ENCODE data around the gene IRAK1.

DNA sequence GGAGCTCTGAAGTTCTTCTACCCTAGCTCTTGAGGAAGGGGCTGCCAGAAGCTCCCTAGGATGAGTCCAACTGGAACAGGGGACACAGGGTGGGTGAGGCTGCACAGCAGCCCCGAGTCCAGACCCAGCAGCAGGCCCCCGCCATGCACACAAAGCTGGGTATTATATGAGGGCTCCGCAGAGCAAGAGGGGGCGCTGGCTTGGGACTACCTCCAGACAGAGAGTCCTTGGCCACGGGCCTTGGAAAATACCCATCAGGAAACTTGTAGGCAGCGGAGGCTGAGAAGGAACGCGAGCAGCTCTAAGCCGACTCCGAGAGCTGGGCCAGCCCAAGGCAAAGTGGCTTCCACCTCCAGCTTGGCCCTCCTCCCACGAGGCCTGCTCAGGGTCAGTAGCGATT, 56.2 kb downstream of the IRAK1 start:
- TF ChIP-seq POLR2AphosphoS5 (IDR thresholded peaks at IDR 0.05), result no peak
- TF ChIP-seq, protein P1, sequence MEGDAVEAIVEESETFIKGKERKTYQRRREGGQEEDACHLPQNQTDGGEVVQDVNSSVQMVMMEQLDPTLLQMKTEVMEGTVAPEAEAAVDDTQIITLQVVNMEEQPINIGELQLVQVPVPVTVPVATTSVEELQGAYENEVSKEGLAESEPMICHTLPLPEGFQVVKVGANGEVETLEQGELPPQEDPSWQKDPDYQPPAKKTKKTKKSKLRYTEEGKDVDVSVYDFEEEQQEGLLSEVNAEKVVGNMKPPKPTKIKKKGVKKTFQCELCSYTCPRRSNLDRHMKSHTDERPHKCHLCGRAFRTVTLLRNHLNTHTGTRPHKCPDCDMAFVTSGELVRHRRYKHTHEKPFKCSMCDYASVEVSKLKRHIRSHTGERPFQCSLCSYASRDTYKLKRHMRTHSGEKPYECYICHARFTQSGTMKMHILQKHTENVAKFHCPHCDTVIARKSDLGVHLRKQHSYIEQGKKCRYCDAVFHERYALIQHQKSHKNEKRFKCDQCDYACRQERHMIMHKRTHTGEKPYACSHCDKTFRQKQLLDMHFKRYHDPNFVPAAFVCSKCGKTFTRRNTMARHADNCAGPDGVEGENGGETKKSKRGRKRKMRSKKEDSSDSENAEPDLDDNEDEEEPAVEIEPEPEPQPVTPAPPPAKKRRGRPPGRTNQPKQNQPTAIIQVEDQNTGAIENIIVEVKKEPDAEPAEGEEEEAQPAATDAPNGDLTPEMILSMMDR (IDR thresholded peaks at IDR 0.05), result no peak
